ENCODE results near the gene PRDM15.
A peak's percentile ranks its signal among the peaks of the same experiment; 100 is the strongest.

The PRDM15 gene

GRCh38 chr21:41885341-41886024, 6.3 kb upstream of the PRDM15 start:
- no peak for DNase-seq

- no peak for DNase-seq
These were observed 5.4 kb upstream of the PRDM15 start for GRCh38 chr21:41884501-41885030.

GRCh38 chr21:41883582-41883981, 4.4 kb upstream of the PRDM15 start:
- no peak for DNase-seq

GRCh38 chr21:41881051-41881450, 1.9 kb upstream of the PRDM15 start:
- DNase-seq: no peak

DNA sequence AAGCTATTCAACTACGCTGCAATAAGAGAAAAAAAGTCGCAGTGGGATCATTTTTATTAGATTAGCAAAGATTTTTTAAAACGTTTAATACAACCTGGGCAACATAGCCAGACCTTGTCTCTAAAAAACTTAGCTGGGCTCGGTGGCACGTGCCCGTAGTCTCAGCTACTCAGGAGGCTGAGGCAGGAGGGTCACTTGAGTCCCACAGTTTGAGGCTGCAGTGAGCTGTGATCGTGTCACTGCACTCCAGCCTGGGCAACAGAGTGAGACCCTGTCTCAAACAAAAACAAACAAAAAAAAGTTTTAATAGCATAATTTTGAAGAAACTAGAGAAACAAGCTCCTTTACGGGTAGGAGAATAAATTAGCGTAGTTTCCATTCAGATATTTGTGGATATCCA, 1.0 kb upstream of the PRDM15 start:
- no peak for DNase-seq

DNA sequence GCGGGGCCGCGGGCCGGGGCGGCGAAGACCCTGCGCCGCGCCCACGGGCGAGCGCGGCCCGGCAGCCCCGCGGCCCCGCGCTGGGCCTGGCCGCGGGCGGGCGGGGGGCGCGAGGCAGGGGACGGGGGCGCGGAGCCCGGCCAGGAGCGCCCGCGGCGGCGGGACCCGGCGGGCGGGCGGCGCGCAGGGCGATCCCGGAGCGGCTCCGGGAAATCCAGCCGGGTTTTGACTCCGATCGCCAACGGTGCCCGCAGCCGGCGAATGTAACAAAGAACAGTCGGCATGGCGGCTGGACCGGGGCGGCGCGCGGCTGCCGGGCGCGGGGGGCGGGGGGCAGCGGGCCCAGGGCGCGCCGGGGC, 334 bp downstream of the PRDM15 start:
- DNase-seq: peak; percentile 70 to 86

DNA sequence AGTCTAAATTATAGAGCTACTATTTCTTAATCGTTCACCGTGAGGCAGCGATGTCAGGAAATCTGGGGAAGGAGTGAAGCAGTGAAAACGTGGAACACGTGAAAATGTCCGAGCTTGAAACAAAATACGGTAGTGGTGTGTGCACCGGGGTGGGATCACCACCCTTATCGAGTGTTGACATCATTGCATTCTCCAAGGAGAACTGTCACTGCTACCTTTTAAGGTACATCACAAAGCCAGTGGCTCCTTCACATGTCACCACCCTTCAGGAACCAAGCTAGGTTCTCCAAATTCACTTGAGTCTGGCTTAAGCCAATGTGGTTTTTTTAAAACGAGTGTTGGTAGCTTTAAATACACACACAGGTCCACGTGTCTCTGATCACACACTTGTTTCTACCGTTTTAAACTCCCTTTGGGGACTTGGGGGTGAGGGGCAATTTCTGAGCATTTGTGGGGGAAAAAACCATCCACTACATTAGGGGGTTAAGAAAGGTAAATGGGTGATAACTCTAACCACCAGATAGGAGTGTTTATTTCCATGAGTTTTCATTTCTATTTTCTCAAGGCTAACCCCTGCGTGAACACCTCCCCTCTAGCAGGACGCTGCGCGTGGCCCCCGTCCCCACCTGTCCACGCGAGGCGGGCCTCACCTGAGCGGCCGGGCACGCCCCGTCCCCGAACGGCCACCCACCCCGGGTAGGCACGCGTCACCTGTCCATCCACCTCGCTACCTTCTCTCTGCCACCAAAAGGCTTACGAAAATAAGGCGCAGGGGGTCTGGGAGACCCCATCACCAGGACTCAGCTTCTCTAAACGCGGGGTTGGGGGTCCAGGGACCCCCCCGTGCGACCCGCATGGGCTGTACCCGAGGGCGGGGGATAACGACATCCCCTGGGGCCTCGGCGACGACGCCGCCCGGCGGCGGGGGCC, 978 bp downstream of the PRDM15 start:
- DNase-seq: peak in 1 of 2 donors; percentile 40

- no peak for DNase-seq
These were observed 2.1 kb downstream of the PRDM15 start for GRCh38 chr21:41876928-41877652.

- no peak for DNase-seq
These were observed 2.7 kb downstream of the PRDM15 start for GRCh38 chr21:41876396-41876795.

- DNase-seq: no peak
These were observed 4.1 kb downstream of the PRDM15 start for GRCh38 chr21:41875086-41875485.

DNA sequence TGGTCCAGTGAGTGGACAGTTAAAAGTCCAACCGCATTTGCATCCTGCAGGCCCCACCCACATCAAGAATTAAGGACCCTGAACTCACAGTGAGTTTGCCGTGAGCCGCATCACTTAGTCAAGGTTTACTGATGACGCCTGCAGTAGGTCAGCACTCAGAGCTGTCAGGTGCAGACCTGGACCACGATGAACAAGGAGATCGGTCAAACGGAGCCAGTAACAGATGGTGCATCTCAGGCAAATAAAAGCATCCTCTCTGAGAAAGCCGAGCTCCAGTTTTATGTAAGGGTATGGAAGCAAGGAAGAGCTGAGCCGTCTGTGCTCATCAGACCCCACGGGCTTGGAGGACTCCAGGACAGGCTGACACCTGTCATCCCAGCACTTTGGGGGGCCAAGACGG, 4.5 kb downstream of the PRDM15 start:
- no peak for DNase-seq

- DNase-seq: no peak
These were observed 5.7 kb downstream of the PRDM15 start for GRCh38 chr21:41873426-41873825.

DNA sequence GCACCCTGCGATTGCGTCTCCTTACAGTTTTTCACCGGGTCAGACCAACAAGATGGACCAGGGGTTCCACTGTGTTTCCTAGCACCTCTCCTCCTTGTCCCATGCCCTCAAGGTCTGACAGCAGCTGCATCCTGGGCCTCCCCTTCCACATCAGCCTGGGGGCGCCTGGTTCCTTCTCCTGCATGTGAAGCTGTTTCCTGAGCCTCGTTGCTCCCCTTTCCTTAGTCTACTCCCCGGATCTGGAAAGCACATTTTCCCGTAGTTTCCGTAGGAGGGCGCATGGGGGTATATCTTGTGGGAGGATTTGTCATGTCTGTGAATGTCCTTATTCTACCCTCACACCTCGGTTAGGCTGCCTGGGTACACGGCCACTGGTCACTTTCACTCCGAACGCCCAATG, 6.1 kb downstream of the PRDM15 start:
- no peak for DNase-seq

GRCh38 chr21:41871293-41872030, 7.7 kb downstream of the PRDM15 start:
- DNase-seq: no peak

DNA sequence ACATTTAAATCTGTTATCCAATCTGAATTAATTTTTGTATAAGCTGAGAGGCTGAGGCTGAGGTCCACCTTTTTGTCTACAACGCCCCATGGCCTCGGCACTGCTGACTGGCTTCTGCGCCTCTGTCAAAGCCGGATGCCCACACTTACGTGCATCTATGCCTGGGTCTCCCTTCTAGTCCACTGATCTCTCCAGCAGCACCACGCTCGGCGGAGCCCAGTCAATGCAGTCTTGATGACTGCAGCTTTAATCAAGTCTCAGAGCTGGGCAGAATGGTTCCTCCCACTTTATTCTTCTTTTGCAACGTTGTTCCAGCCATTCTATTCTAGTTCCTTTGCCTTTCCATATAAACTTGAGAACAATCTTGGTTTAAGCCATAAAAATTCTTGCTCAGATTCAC, 9.4 kb downstream of the PRDM15 start:
- no peak for DNase-seq

DNA sequence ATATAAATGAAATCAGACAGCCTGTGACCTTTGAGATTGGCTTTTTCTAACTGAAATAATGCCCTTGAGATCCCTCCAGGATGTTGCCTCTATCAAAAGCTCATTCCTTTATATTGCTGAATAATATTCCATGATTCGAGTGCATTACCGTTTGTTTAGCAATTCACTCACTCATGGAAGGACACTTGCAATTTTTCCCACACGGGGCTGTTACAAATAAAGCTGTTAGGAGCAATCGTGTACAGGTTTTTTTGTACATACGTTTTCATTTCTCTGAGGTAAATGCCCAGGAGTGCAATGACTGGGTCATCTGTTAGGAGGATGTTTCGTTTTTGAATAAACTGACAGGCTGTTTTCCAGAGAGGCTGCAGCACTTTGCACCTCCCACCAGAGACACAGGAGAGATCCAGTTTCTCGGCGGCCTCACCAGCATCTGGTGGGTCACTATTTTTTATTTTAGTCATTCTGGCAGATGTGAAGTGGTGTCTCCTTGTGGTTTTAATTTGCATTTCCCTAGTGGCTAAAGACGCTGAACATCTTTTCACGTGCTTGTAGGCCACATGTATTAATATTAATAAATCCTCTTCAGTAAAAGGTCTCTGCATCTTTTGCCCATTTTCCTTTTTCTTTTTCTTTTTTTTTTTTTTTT, 11.0 kb downstream of the PRDM15 start:
- no peak for DNase-seq

GRCh38 chr21:41867313-41867712, 11.8 kb downstream of the PRDM15 start:
- no peak for DNase-seq

DNA sequence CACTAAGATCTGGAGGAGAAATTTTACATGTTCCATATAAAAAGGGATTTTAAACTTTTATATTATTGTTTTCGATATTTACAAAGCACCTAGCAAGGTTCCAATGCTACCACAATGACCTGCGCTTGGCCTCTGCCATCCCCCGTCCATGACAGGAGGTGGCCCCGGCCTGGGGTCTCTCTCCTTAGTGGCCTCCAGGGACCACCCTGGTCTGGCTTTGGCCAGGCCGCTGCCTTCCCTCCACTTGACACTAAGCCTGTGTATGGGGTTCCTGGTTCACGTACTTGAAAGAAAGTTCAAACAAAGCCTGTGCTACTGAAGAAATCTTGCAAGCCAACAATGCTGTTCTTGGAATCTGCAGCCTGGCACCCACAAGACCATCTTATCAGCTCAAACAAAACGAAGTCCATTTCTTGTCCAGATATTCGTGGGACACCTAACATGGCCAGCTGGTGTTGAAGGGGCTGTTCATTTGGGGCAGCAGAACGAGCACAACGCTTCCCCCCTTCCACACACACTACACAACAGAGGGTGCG, 12.8 kb downstream of the PRDM15 start:
- no peak for DNase-seq

DNA sequence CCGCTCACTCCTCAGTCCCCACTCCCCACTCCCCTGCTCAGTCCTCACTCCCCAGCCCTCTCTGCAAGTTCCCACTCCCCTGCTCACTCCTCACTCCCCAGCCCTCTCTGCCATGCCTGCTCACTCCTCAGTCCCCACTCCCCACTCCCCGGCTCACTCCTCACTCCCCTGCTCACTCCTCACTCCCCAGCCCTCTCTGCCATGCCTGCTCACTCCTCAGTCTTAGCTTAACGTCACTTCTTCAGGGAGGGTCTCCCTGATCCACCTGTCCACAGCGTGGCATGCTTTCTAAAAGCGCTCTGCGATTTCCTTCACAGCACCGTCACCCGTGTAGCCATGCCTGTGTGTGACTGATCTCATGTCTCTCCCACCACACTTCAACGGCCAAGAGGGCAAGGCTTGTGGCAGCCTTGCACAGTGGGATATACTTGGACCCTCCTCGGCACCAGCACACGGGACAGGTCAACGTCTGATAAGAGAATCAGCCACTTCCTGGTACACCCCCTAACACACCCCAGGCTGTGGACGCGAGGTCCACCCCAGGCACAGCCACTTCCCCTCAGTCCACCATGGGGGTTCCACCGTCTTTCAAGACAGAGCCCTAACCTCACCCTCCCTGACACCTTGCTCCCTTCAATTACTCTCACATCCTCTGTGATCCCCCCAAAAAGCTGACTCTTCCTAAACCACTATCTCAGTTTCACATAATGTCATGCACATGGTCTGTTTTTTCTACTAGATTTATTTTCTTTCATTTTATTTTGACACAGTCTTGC, 14.0 kb downstream of the PRDM15 start:
- no peak for DNase-seq

GRCh38 chr21:41864311-41865001, 14.7 kb downstream of the PRDM15 start:
- no peak for DNase-seq

- no peak for DNase-seq
These were observed 15.8 kb downstream of the PRDM15 start for GRCh38 chr21:41863439-41863740.
